ENCODE results near the gene CCDC184. TPM values are rescaled to one million over a fixed set of nuclear protein-coding genes. Genes with fewer than 3 reads are reported as not detected.
"Not testable (repeated sequence)": the region's sequence is repeated elsewhere in the genome, so short reads cannot be mapped to it uniquely, and the experiment has no call there.

The CCDC184 gene
- total RNA-seq, 1 experiment from 2014 or later: not detected

- no peak for DNase-seq (ENCODE audit: low spot score)
Observed at GRCh38 chr12:48203192-48203591, 19.7 kb downstream of the CCDC184 start, which contains the start of gene OR10AD1. OR10AD1 (minus strand) TSS chr12:48203292; CDS start chr12:48203292, 0 bp downstream.

GRCh38 chr12:48209495-48209894 lies 26.1 kb downstream of the CCDC184 start:
- not testable (repeated sequence) for DNase-seq (ENCODE audit: low spot score)

- DNase-seq (ENCODE audit: low spot score): no peak
Observed at GRCh38 chr12:48216785-48217184, 33.3 kb downstream of the CCDC184 start.

GRCh38 chr12:48219631-48220030 lies 36.2 kb downstream of the CCDC184 start:
- DNase-seq (ENCODE audit: low spot score): no peak

GRCh38 chr12:48220701-48221100 lies 37.3 kb downstream of the CCDC184 start:
- no peak for DNase-seq (ENCODE audit: low spot score)

GRCh38 chr12:48221645-48222044 lies 38.2 kb downstream of the CCDC184 start:
- DNase-seq (ENCODE audit: low spot score): no peak

GRCh38 chr12:48224533-48224932 lies 41.1 kb downstream of the CCDC184 start:
- not testable (repeated sequence) for DNase-seq (ENCODE audit: low spot score)

GRCh38 chr12:48231169-48231958 lies 47.9 kb downstream of the CCDC184 start:
- not testable (repeated sequence) for DNase-seq (ENCODE audit: low spot score)

Other genes starting within 250 kb of the CCDC184 start
- 126 and 132 TPM in 2 replicates for gene TMEM106C, start 220.0 kb upstream of the CCDC184 start, total RNA-seq (2014; rRNA removed; shearing (Covaris generic))
- gene COL2A1, start 179.2 kb upstream of the CCDC184 start, total RNA-seq (2014; rRNA removed; shearing (Covaris generic)): not detected in 2 replicates
- 9.4 and 10.6 TPM in 2 replicates for gene SENP1, start 77.6 kb upstream of the CCDC184 start, total RNA-seq (2014; rRNA removed; shearing (Covaris generic))
- 50.4 and 61.8 TPM in 2 replicates for gene PFKM, start 64.3 kb upstream of the CCDC184 start, total RNA-seq (2014; rRNA removed; shearing (Covaris generic))
- gene ASB8, start 26.1 kb upstream of the CCDC184 start, total RNA-seq (2014; rRNA removed; shearing (Covaris generic)): 18.1 and 22.1 TPM in 2 replicates
- not detected in 2 replicates for gene OR10AD1, start 19.6 kb downstream of the CCDC184 start, total RNA-seq (2014; rRNA removed; shearing (Covaris generic))
- gene ZNF641, start 167.3 kb downstream of the CCDC184 start, total RNA-seq (2014; rRNA removed; shearing (Covaris generic)): 7.5 and 7.7 TPM in 2 replicates